Measurements from ENCODE around the gene FASLG. TPM values are rescaled to one million over a fixed set of nuclear protein-coding genes. Genes with fewer than 3 reads are reported as not detected.

The FASLG gene
- total and polyA plus RNA-seq, 10 of the 15 experiments (the other 5 are each of a cell fraction or from before 2014, with no cell fraction given): 0.05 to 4.0 (median 0.09) TPM; not detected in 2

DNA sequence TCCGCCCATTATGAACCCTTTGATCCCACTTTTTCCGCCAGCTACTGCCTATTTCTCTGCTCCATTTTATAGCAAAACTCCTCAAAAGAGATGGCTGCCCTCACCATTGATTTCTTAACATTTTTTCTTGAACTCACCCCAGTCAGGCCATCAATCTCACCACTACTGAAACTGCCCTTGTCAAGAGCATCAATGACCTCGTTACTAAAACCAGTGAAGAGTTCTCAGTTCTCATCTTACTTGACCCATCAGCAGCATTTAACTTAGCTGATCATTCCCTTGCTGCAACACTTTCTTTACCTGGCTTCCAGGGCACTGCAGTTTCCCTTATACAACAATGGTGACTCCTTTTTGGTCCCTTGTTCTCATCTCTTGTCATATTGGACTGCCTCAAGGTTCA is 35.2 kb upstream of the FASLG start:
- ChIA-PET SMC1A (ENCODE audit: uncharacterized antibody, unreplicated experiment) (no interaction called here), POLR2A (no interaction called here), RAD21 (ENCODE audit: unreplicated experiment) (no interaction called here), CTCF (no interaction called here)
- no peaks in the 10 kb centered on the region for H3K4me1 ChIP-seq (ENCODE audit: control insufficient read depth, insufficient read depth, low read length)
- no peaks in the 10 kb centered on the region for H4K20me1 ChIP-seq (ENCODE audit: control insufficient read depth, insufficient read depth)
- TF ChIP-seq ZZZ3 (IDR thresholded peaks at IDR 0.05; ENCODE audit: control insufficient read depth, insufficient read length, low read depth): no peak
- TF ChIP-seq RCOR1 (conservative IDR thresholded peaks at IDR 0.05; ENCODE audit: low read depth, low read length): no peak
- TF ChIP-seq MTA2 (IDR thresholded peaks at IDR 0.05; ENCODE audit: low read depth): no peak
- TF ChIP-seq, protein P1, sequence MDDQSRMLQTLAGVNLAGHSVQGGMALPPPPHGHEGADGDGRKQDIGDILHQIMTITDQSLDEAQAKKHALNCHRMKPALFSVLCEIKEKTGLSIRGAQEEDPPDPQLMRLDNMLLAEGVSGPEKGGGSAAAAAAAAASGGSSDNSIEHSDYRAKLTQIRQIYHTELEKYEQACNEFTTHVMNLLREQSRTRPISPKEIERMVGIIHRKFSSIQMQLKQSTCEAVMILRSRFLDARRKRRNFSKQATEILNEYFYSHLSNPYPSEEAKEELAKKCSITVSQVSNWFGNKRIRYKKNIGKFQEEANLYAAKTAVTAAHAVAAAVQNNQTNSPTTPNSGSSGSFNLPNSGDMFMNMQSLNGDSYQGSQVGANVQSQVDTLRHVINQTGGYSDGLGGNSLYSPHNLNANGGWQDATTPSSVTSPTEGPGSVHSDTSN (IDR thresholded peaks at IDR 0.05; ENCODE audit: insufficient replicate concordance, low read depth, low read length): no peak
- no peak for TF ChIP-seq SUZ12 (IDR thresholded peaks at IDR 0.05; ENCODE audit: unreplicated experiment)
- TF ChIP-seq LARP7 (IDR thresholded peaks at IDR 0.05): no peak
- TF ChIP-seq ZSCAN29 (IDR thresholded peaks at IDR 0.05): no peak
- no peak for TF ChIP-seq EP300 (IDR thresholded peaks at IDR 0.05; ENCODE audit: borderline replicate concordance in 1 of 2, control insufficient read depth in 1 of 2, low read depth in 2 of 2, low read length in 2 of 2)
- TF ChIP-seq WRNIP1 (IDR thresholded peaks at IDR 0.05; ENCODE audit: borderline replicate concordance, low read depth, low read length): no peak
- TF ChIP-seq EED (IDR thresholded peaks at IDR 0.05; ENCODE audit: low read depth): no peak
- TF ChIP-seq, protein P2, sequence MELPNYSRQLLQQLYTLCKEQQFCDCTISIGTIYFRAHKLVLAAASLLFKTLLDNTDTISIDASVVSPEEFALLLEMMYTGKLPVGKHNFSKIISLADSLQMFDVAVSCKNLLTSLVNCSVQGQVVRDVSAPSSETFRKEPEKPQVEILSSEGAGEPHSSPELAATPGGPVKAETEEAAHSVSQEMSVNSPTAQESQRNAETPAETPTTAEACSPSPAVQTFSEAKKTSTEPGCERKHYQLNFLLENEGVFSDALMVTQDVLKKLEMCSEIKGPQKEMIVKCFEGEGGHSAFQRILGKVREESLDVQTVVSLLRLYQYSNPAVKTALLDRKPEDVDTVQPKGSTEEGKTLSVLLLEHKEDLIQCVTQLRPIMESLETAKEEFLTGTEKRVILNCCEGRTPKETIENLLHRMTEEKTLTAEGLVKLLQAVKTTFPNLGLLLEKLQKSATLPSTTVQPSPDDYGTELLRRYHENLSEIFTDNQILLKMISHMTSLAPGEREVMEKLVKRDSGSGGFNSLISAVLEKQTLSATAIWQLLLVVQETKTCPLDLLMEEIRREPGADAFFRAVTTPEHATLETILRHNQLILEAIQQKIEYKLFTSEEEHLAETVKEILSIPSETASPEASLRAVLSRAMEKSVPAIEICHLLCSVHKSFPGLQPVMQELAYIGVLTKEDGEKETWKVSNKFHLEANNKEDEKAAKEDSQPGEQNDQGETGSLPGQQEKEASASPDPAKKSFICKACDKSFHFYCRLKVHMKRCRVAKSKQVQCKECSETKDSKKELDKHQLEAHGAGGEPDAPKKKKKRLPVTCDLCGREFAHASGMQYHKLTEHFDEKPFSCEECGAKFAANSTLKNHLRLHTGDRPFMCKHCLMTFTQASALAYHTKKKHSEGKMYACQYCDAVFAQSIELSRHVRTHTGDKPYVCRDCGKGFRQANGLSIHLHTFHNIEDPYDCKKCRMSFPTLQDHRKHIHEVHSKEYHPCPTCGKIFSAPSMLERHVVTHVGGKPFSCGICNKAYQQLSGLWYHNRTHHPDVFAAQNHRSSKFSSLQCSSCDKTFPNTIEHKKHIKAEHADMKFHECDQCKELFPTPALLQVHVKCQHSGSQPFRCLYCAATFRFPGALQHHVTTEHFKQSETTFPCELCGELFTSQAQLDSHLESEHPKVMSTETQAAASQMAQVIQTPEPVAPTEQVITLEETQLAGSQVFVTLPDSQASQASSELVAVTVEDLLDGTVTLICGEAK (IDR thresholded peaks at IDR 0.05; ENCODE audit: borderline replicate concordance): no peak
- TF ChIP-seq HDAC6 (IDR thresholded peaks at IDR 0.05; ENCODE audit: unreplicated experiment): no peak
- no peak for TF ChIP-seq BACH1 (IDR thresholded peaks at IDR 0.05; ENCODE audit: borderline replicate concordance)
- no peak for TF ChIP-seq STAT1 (conservative IDR thresholded peaks at IDR 0.05)
- TF ChIP-seq, protein P3, sequence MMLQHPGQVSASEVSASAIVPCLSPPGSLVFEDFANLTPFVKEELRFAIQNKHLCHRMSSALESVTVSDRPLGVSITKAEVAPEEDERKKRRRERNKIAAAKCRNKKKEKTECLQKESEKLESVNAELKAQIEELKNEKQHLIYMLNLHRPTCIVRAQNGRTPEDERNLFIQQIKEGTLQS (IDR thresholded peaks at IDR 0.05; ENCODE audit: borderline replicate concordance, extremely low read depth, low read depth, low read length): no peak
- no peak for TF ChIP-seq POLR2AphosphoS5 (IDR thresholded peaks at IDR 0.05; ENCODE audit: low read length)
- TF ChIP-seq PML (IDR thresholded peaks at IDR 0.05; ENCODE audit: low read length): no peak
- TF ChIP-seq CBFB (IDR thresholded peaks at IDR 0.05; ENCODE audit: low read depth): no peak
- TF ChIP-seq, protein P4, sequence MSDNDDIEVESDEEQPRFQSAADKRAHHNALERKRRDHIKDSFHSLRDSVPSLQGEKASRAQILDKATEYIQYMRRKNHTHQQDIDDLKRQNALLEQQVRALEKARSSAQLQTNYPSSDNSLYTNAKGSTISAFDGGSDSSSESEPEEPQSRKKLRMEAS (IDR thresholded peaks at IDR 0.05; ENCODE audit: low read depth, low read length): no peak
- TF ChIP-seq RAD51 (IDR thresholded peaks at IDR 0.05): no peak
- no peaks in the 10 kb centered on the region for H3K79me2 ChIP-seq (ENCODE audit: control insufficient read depth, insufficient read depth, low read length)
- H3K9ac ChIP-seq (ENCODE audit: control insufficient read depth, insufficient read depth, low read length): no peak overlapping the region
- H3K4me2 ChIP-seq (ENCODE audit: control insufficient read depth, insufficient read depth): no peak overlapping the region
- WGBS (ENCODE audit: insufficient coverage, insufficient replicate concordance, low lambda C conversion rate, missing lambda C conversion rate): 16% methylated on average over 3 of the region's 3 CpGs
- H3K4me3 ChIP-seq: no peak overlapping the region
- no peaks in the 10 kb centered on the region for H3K36me3 ChIP-seq (ENCODE audit: control insufficient read depth in 2 of 2, insufficient read depth in 2 of 2, low read length in 1 of 2)
- no TSS peak for BruUV-seq (replicated peaks)
- no peak overlapping the region for H3K27ac ChIP-seq (ENCODE audit: control insufficient read depth, insufficient read depth)
- H3K27me3 ChIP-seq (replicated peaks in 1 of 2; ENCODE audit: control insufficient read depth in 2 of 2, insufficient read depth in 2 of 2, low read length in 1 of 2): no peaks in the 10 kb centered on the region; a peak in 1 of 4 replicates
- H3K9me3 ChIP-seq (replicated peaks; ENCODE audit: control insufficient read depth, insufficient read depth, low read length): peaks cover 3% of the 10 kb centered on the region
- DNase-seq (ENCODE audit: low read depth, low spot score) (no peak), ATAC-seq (peak; percentile 27; the same call in 1 of the 3 replicates), FAIRE-seq (no peak)
- intact Hi-C loops (cut with micrococcal nuclease; ENCODE audit: unreplicated experiment): no loop called here
- in situ Hi-C loops (cut with MboI): no loop called here
- H2AFZ ChIP-seq (ENCODE audit: control insufficient read depth, low read depth, low read length): no peak overlapping the region

Measured in GM12878 (cell line).